NT2/D1 (cell line): ENCODE results near the gene CNTNAP1.

Experiments
- DNase-seq: peaks from one replicate; pipeline ENCODE4 v3.0.0-alpha.2; 2011; ENCODE audit warnings: low read depth, low spot score
- H3K27me3 ChIP-seq: 2 replicates; pipeline ENCODE4 v1.6.0; 2011; ENCODE audit warnings: mild to moderate bottlenecking; ENCODE audit not compliant: insufficient read length, insufficient read depth
- H3K36me3 ChIP-seq: 2 replicates; pipeline ENCODE4 v1.6.1; 2011; ENCODE audit warnings: mild to moderate bottlenecking, low read length, mixed read lengths; ENCODE audit not compliant: insufficient read depth, insufficient read length
- H3K4me1 ChIP-seq: 2 replicates; pipeline ENCODE4 v1.5.1; 2011; ENCODE audit not compliant: insufficient read depth, insufficient read length
- H3K4me3 ChIP-seq: 2 replicates; pipeline ENCODE4 v1.5.1; 2011; ENCODE audit warnings: low read depth; ENCODE audit not compliant: insufficient read length
- H3K9ac ChIP-seq: 2 replicates; pipeline ENCODE4 v1.6.0; 2011; ENCODE audit warnings: low read depth; ENCODE audit not compliant: insufficient read length
- H3K9me3 ChIP-seq: 2 replicates; pipeline ENCODE4 v1.5.1; 2011; ENCODE audit warnings: mild to moderate bottlenecking, low read length; ENCODE audit not compliant: insufficient read depth
- SUZ12 ChIP-seq: IDR thresholded peaks from 2 replicates; pipeline ENCODE4 v1.6.1; 2011; ENCODE audit not compliant: insufficient read length, insufficient read depth; ENCODE audit errors: extremely low read depth
- YY1 ChIP-seq: IDR thresholded peaks from 2 replicates; pipeline ENCODE4 v1.6.1; 2011; ENCODE audit not compliant: insufficient read length, insufficient read depth
- ZNF274 ChIP-seq: IDR thresholded peaks from 2 replicates; pipeline ENCODE4 v1.6.1; 2011; ENCODE audit warnings: mild to moderate bottlenecking, low read depth, low read length

The CNTNAP1 gene

DNA sequence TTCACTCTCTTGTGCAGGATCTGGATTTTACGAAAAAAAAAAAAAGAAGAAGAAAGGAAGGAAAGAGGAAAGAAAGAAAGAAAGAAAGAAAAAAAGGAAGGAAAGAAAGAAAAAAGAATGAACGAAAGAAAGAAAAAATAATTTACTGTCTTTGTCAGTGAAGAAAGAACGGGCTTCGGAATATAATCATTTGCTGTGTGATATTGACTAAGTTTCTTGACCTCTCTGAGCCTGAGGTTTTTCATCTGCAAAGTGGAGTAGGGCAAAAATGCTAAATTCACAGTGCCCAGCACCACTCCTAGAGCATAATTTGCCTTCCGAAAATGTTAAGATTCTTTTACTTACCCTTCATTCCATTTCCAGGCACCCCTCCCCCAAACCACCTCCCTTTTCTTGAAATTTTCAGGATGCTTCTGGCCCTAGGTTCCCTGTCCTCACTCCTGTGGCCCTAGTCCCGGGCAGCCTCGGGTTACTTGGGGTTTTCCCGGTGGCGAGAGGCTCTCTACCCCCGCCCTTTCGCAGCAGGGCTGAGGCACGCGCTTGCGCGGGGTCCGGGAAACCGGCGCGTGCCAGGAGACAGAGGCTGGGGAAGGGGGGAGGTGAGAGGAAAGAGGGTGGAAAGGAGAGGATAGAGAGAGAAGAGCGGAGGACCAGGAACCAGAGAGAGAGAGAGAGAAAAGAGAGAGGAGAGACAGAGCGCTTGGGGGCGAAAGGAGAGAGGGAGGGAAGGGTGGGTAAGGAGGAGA lies at the start of gene CNTNAP1:
TSS of gene CNTNAP1 (plus strand) at position 556 of the 746 bp plus-strand sequence. CDS start 299 bp downstream, outside the sequence.
- peak within 1 kb of the TSS; percentile 91 for H3K9ac ChIP-seq
- TF ChIP-seq YY1: no peak
- TF ChIP-seq SUZ12: no peak
- TF ChIP-seq ZNF274: no peak

DNA sequence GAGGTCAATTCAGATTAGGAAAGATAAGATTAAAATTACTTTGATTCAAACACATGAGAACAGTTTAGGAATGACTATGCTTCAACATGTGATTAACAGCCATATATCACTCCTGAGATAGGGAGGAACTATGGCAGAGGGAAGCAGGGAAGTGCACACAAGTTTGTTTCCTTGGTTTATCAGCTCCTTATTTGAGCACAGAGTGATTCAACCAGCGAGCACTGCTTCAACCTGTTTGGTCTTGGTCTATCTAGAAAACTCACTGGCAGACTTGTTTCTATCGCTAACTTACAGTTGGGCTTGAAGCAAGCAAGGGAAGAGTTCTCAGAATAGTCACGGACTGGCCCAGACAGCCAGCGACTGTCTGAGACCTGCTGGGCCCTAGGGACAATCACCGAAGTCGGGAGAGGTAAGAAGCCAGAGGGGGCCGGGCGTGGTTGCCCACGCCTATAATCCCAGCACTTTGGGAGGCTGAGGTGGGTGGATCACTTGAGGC lies 49.3 kb upstream of the CNTNAP1 start:
- Histone ChIP-seq H3K9ac (no peak overlapping the region), H3K4me3 (no peak overlapping the region), H3K36me3 (no peaks in the 10 kb centered on the region), H3K9me3 (no peaks in the 10 kb centered on the region), H3K27me3 (no peaks in the 10 kb centered on the region), H3K4me1 (peaks cover 1% of the 10 kb centered on the region)
- TF ChIP-seq YY1 (no peak), ZNF274 (no peak), SUZ12 (no peak)
- no peak for DNase-seq

More for the DNA sequence above, at the start of gene CNTNAP1:
- DNase-seq: no peak
- Histone ChIP-seq H3K36me3 (peaks cover 23% of the 10 kb centered on the region), H3K27me3 (peaks cover 11% of the 10 kb centered on the region), H3K4me1 (peaks cover 27% of the 10 kb centered on the region), H3K9me3 (no peaks in the 10 kb centered on the region), H3K4me3 (peak within 1 kb of the TSS; percentile 74)

- no peak for DNase-seq
- H3K36me3 ChIP-seq: no peaks in the 10 kb centered on the region
- no peak overlapping the region for H3K9ac ChIP-seq
- peaks cover 3% of the 10 kb centered on the region for H3K4me1 ChIP-seq
- TF ChIP-seq ZNF274: no peak
- TF ChIP-seq YY1: no peak
- TF ChIP-seq SUZ12: no peak
- H3K27me3 ChIP-seq: no peaks in the 10 kb centered on the region
- H3K4me3 ChIP-seq: no peak overlapping the region
- H3K9me3 ChIP-seq: no peaks in the 10 kb centered on the region
These were observed 42.7 kb upstream of the CNTNAP1 start for GRCh38 chr17:42639525-42640113.

DNA sequence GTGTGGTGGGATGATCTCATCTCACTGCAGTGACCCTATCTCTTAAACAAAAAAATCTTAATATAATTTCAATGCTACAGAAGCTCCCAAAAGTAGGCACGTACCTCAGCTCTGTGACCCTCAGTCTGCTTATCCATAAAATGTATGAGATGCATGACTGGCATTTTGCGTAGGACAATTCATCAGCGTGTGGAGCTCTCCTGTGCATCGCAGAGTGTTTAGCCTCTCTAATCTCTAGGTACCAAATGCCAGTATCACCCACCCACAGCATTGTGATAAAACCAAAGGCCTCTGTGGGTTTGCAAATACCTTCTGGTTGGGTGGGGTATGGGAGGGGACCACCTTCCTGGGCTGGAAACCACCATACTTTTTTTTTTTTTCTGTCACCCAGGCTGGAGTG lies 42.2 kb upstream of the CNTNAP1 start:
- DNase-seq: no peak
- TF ChIP-seq SUZ12 (no peak), ZNF274 (no peak), YY1 (no peak)

DNA sequence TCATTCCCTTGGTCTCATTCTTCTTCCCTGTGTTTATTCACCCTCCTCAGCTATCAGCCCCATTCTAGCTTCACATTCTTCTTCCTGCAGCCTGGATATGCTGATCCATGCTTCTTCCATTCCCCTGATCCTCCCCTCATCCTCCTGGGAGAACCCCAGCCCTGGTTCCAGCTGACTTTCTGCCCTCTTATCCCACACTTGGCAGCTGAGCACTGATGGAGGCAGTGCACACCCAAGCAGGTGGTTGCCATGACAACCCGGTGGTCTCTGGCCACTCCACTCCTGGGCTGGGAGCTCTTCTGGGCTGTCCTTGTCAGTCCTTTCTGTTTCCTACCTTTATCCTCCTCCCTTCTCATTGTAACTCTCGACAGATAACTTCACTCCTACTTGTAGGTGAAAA lies 40.0 kb upstream of the CNTNAP1 start:
- Histone ChIP-seq H3K9me3 (no peaks in the 10 kb centered on the region), H3K4me1 (peaks cover 3% of the 10 kb centered on the region), H3K4me3 (no peak overlapping the region), H3K27me3 (no peaks in the 10 kb centered on the region), H3K9ac (no peak overlapping the region), H3K36me3 (no peaks in the 10 kb centered on the region)
- DNase-seq: no peak
- no peak for TF ChIP-seq YY1
- no peak for TF ChIP-seq ZNF274
- TF ChIP-seq SUZ12: no peak

More for the DNA sequence above, 42.2 kb upstream of the CNTNAP1 start:
- Histone ChIP-seq H3K36me3 (no peaks in the 10 kb centered on the region), H3K27me3 (no peaks in the 10 kb centered on the region), H3K4me1 (peaks cover 3% of the 10 kb centered on the region), H3K9ac (no peak overlapping the region), H3K4me3 (no peak overlapping the region), H3K9me3 (no peaks in the 10 kb centered on the region)

GRCh38 chr17:42647778-42648177 lies 34.6 kb upstream of the CNTNAP1 start:
- TF ChIP-seq YY1 (no peak), SUZ12 (no peak), ZNF274 (no peak)
- DNase-seq: no peak
- Histone ChIP-seq H3K9ac (no peak overlapping the region), H3K4me1 (no peaks in the 10 kb centered on the region), H3K36me3 (no peaks in the 10 kb centered on the region), H3K27me3 (no peaks in the 10 kb centered on the region), H3K9me3 (no peaks in the 10 kb centered on the region), H3K4me3 (no peak overlapping the region)

GRCh38 chr17:42651392-42651791 lies 30.9 kb upstream of the CNTNAP1 start:
- Histone ChIP-seq H3K9ac (no peak overlapping the region), H3K4me1 (no peaks in the 10 kb centered on the region), H3K9me3 (no peaks in the 10 kb centered on the region), H3K4me3 (no peak overlapping the region), H3K27me3 (no peaks in the 10 kb centered on the region), H3K36me3 (no peaks in the 10 kb centered on the region)
- TF ChIP-seq SUZ12 (no peak), YY1 (no peak), ZNF274 (no peak)
- no peak for DNase-seq
